Measurements from ENCODE around the gene PRMT7. TPM values are rescaled to one million over a fixed set of nuclear protein-coding genes. Genes with fewer than 3 reads are reported as not detected.

Gene PRMT7
- total RNA-seq, 3 donors from 2014 or later = 31.0 to 42.2 (median 41.0) TPM

- Histone ChIP-seq H3K4me1 (ENCODE audit: low read depth) (peaks cover 5% of the 10 kb centered on the region), H3K9me3 (no peaks in the 10 kb centered on the region), H3K4me3 (no peak overlapping the region), H3K36me3 (ENCODE audit: low read depth) (no peaks in the 10 kb centered on the region)
- no peak for ATAC-seq
- DNase-seq = no peak
- TF ChIP-seq CTCF (IDR thresholded peaks at IDR 0.05) = no peak
- intact Hi-C loops (cut with DNase I, micrococcal nuclease) = no loop called here
Observed at GRCh38 chr16:68372381-68372720, 61.5 kb downstream of the PRMT7 start.

- no peak for ATAC-seq
- Histone ChIP-seq H3K4me3 (no peak overlapping the region), H3K36me3 (ENCODE audit: low read depth) (no peaks in the 10 kb centered on the region), H3K9me3 (no peaks in the 10 kb centered on the region), H3K4me1 (ENCODE audit: low read depth) (peaks cover 5% of the 10 kb centered on the region)
- no peak for DNase-seq
- no peak for TF ChIP-seq CTCF (IDR thresholded peaks at IDR 0.05)
- intact Hi-C loops (cut with DNase I, micrococcal nuclease) = no loop called here
Observed at GRCh38 chr16:68372806-68373205, 62.0 kb downstream of the PRMT7 start.

- Histone ChIP-seq H3K4me3 (no peak overlapping the region), H3K4me1 (ENCODE audit: low read depth) (peaks cover 5% of the 10 kb centered on the region), H3K9me3 (no peaks in the 10 kb centered on the region), H3K36me3 (ENCODE audit: low read depth) (no peaks in the 10 kb centered on the region)
- ATAC-seq (no peak), DNase-seq (no peak)
- no peak for TF ChIP-seq CTCF (IDR thresholded peaks at IDR 0.05)
- intact Hi-C loops (cut with DNase I, micrococcal nuclease) = no loop called here
Observed at GRCh38 chr16:68373528-68374245, 62.9 kb downstream of the PRMT7 start.

- no peak for TF ChIP-seq CTCF (IDR thresholded peaks at IDR 0.05)
- DNase-seq (peak in 1 of 3 donors; percentile 11), ATAC-seq (no peak)
- Histone ChIP-seq H3K9me3 (no peaks in the 10 kb centered on the region), H3K4me1 (ENCODE audit: low read depth) (peaks cover 5% of the 10 kb centered on the region), H3K36me3 (ENCODE audit: low read depth) (no peaks in the 10 kb centered on the region), H3K4me3 (no peak overlapping the region)
- intact Hi-C loops (cut with DNase I, micrococcal nuclease) = no loop called here
Observed at GRCh38 chr16:68374246-68374805, 63.5 kb downstream of the PRMT7 start.

- H3K4me3 ChIP-seq = no peak overlapping the region
- H3K36me3 ChIP-seq (ENCODE audit: low read depth) = no peaks in the 10 kb centered on the region
- H3K4me1 ChIP-seq (ENCODE audit: low read depth) = peaks cover 4% of the 10 kb centered on the region
- DNase-seq (peak in 1 of 3 donors; percentile 27), ATAC-seq (no peak)
- intact Hi-C loops (cut with DNase I, micrococcal nuclease) = no loop called here
- TF ChIP-seq CTCF (IDR thresholded peaks at IDR 0.05) = no peak
- H3K9me3 ChIP-seq = no peaks in the 10 kb centered on the region
Observed at GRCh38 chr16:68374961-68375660, 64.3 kb downstream of the PRMT7 start.

All from mucosa of descending colon (tissue), 3 donors.